ENCODE measurements around the gene ZNF385C.

DNA sequence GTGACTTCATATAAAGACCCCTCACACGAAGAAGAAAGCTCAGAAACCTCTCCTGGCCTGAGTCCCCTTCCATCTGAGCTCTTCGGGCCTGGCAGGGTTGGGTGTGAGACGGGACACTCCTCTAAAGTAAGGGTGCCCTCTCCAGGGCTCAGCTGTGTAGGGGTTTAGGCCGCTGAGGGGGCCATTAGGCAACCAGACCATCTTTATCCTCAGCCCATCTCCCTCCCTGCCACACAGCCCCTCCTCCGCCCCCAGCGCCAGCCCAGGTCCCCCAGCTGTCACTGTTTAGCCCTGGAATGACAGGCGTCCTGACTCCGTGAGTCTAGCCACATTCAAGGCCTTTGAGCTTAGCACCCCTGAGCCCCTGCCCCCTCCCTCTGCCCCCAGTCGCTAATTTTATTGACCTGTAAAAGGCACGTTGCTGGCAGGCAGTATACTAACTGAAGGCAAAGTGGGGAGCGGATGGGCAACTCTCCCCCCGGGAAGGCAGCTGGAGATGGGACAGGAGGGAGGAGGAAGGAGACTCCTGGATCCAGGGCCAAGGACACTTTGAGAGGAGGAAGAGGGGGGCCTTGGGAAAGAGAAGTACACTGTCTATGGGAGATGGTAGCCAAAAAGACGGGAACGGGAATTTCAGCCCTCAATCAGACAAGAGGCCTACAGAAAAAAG is 592 bp upstream of the ZNF385C start:
- TF ChIP-seq, protein P1, sequence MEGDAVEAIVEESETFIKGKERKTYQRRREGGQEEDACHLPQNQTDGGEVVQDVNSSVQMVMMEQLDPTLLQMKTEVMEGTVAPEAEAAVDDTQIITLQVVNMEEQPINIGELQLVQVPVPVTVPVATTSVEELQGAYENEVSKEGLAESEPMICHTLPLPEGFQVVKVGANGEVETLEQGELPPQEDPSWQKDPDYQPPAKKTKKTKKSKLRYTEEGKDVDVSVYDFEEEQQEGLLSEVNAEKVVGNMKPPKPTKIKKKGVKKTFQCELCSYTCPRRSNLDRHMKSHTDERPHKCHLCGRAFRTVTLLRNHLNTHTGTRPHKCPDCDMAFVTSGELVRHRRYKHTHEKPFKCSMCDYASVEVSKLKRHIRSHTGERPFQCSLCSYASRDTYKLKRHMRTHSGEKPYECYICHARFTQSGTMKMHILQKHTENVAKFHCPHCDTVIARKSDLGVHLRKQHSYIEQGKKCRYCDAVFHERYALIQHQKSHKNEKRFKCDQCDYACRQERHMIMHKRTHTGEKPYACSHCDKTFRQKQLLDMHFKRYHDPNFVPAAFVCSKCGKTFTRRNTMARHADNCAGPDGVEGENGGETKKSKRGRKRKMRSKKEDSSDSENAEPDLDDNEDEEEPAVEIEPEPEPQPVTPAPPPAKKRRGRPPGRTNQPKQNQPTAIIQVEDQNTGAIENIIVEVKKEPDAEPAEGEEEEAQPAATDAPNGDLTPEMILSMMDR (IDR thresholded peaks at IDR 0.05), result no peak
- no peak for TF ChIP-seq POLR2A (IDR thresholded peaks at IDR 0.05)
